ENCODE measurements around the gene HDGFL3. TPM values are rescaled to one million over a fixed set of nuclear protein-coding genes. Genes with fewer than 3 reads are reported as not detected.
"Not testable (repeated sequence)": the region's sequence is repeated elsewhere in the genome, so short reads cannot be mapped to it uniquely, and the experiment has no call there.

The HDGFL3 gene
- total RNA-seq, 1 donor: 6.5 TPM

DNA sequence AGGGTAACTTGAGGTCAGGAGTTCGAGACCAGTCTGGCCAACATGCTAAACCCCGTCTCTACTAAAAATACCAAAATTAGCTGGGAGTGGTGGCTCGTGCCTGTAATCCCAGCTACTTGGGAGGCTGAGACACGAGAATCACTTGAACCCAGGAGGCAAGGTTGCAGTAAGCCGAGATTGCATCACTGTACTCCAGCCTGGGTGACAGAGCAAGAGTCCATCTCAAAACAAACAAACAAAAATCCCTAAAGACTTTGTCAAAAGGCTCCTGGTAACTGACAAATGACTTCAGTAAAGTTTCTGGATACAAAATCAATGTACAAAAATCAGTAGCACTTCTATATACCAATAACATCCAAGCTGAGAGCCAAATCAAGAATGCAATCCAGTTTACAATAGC, 38.0 kb downstream of the HDGFL3 start:
- not testable (repeated sequence) for H3K27me3 ChIP-seq (ENCODE audit: insufficient read depth, low read length); H3K4me1 ChIP-seq (ENCODE audit: insufficient read depth, low read length)

DNA sequence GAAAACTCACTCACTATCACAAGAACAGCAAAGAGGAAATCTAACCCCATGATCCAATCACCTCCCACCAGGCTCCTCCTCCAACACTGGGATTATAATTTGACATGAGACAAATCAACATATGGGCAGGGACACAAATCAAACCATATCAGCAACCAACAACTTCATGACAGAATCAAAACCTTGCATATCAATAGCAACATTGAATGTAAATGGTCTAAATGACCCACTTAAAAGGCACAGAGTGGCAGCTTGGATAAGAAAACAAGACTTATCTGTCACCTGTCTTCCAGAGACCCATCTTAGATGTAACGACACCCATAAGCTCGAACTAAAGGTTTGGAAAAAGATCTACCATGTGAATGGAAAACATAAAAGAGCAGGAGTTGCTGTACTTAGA, 40.8 kb downstream of the HDGFL3 start:
- H3K4me1 ChIP-seq (ENCODE audit: insufficient read depth, low read length): no peaks in the 10 kb centered on the region
- peaks cover 10% of the 10 kb centered on the region for H3K9me3 ChIP-seq (ENCODE audit: low read depth, low read length)
- no peaks in the 10 kb centered on the region for H3K27me3 ChIP-seq (ENCODE audit: insufficient read depth, low read length)
- H3K4me3 ChIP-seq (ENCODE audit: low read length): no peak overlapping the region

More for the DNA sequence above, 38.0 kb downstream of the HDGFL3 start:
- not testable (repeated sequence) for H3K9me3 ChIP-seq (ENCODE audit: low read depth, low read length); H3K4me3 ChIP-seq (ENCODE audit: low read length)

DNA sequence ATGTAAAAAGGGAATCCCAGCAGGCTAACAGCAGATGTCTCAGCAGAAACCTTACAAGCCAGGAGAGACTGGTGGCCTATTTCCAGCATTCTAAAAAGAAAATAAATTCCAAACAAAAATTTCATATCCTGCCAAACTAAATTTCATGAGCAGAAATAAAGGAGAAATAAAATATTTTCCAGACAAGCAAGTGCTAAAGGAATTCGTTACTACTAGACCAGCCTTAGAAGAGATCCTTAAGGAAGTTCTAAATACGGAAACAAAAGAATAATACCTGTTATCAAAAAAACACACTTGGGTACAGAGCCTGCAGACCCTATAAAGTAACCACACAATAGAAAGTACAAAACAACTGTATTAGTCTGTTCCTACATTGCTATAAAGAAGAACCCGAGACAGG, 41.4 kb downstream of the HDGFL3 start:
- H3K27me3 ChIP-seq (ENCODE audit: insufficient read depth, low read length): no peaks in the 10 kb centered on the region
- no peak overlapping the region for H3K4me3 ChIP-seq (ENCODE audit: low read length)
- H3K9me3 ChIP-seq (ENCODE audit: low read depth, low read length): peaks cover 10% of the 10 kb centered on the region
- no peaks in the 10 kb centered on the region for H3K4me1 ChIP-seq (ENCODE audit: insufficient read depth, low read length)

DNA sequence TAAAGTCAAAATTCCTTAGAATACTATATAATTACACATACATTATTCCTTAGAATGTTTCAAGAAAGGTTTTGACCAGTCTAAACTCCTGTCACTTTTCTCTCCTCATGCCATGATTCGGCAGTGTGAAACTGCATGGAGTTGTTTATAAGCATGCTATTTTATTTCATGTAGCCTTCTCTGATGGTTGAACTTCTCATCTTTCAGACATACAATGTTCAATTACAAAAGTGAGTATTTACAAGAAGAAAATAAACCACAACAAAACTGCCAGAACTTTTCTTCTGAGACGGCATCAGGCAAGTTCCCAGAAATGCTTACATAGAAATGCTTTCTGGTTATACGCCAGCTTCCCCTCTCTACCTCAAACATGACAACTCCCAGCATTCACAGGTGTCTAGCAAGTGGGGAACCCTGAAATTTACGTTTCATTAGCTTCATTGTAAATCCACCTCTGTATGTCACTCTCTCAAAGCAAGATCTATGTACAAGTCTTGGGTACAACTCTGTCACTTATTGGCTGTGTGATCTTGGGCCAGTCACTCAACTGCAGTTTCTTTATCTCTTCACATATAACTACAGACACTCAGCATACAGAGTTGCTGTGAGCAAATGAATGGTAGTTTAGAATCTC, 42.7 kb downstream of the HDGFL3 start:
- peaks cover 10% of the 10 kb centered on the region for H3K9me3 ChIP-seq (ENCODE audit: low read depth, low read length)
- H3K4me1 ChIP-seq (ENCODE audit: insufficient read depth, low read length): no peaks in the 10 kb centered on the region
- no peak overlapping the region for H3K4me3 ChIP-seq (ENCODE audit: low read length)
- no peaks in the 10 kb centered on the region for H3K27me3 ChIP-seq (ENCODE audit: insufficient read depth, low read length)

DNA sequence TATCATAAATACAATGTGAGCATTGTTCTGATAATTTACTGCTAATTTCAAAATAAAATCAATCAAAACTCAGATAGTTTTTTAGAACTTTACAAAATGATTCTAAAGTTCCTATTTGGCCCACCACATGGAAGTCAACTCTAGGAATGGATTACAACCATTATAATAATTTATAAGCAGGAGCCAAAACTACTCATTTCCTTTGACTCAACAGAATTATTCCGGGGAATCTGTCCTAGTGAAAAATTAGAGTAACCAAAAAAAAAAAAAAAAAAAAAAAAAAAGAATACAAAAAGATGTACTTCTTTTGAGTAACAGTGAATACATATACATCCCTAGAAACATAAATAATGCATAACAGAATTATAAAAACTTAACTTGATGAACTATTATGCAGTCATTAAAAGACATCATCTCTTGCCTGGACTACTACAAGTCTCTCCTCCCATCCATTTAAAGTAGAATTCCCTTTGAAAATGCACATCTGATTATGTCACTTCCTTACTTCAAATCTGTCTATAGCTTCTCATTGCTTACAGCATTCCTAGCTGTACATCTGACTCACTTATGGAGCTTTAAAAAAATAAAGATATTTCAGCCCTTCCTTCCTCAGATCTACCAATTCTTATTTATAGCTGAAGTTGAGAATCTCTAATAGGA, 43.4 kb downstream of the HDGFL3 start:
- H3K4me3 ChIP-seq (ENCODE audit: low read length): no peak overlapping the region
- H3K9me3 ChIP-seq (ENCODE audit: low read depth, low read length): peaks cover 10% of the 10 kb centered on the region
- no peaks in the 10 kb centered on the region for H3K4me1 ChIP-seq (ENCODE audit: insufficient read depth, low read length)
- H3K27me3 ChIP-seq (ENCODE audit: insufficient read depth, low read length): no peaks in the 10 kb centered on the region

DNA sequence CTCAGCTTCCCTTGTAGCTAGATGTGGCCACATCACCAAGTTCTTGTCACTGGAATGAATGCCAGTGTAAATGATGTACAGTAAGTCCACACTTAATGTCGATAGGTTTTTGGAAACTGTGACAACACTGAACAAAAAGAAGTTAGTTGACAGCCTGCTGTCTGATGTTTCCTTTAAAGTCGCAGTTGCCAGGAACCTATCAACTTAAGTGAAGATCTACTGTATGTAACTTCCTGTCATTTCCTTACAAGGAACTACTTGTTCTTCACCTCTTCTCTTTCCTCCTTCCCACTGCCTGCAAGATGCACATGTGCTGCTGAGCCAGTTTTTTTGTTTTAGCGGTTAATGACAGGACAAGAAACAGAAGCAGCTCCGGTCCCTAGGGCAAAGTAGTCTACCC, 44.6 kb downstream of the HDGFL3 start:
- Histone ChIP-seq H3K4me1 (ENCODE audit: insufficient read depth, low read length) (no peaks in the 10 kb centered on the region), H3K27me3 (ENCODE audit: insufficient read depth, low read length) (no peaks in the 10 kb centered on the region), H3K9me3 (ENCODE audit: low read depth, low read length) (peaks cover 10% of the 10 kb centered on the region), H3K4me3 (ENCODE audit: low read length) (no peak overlapping the region)

DNA sequence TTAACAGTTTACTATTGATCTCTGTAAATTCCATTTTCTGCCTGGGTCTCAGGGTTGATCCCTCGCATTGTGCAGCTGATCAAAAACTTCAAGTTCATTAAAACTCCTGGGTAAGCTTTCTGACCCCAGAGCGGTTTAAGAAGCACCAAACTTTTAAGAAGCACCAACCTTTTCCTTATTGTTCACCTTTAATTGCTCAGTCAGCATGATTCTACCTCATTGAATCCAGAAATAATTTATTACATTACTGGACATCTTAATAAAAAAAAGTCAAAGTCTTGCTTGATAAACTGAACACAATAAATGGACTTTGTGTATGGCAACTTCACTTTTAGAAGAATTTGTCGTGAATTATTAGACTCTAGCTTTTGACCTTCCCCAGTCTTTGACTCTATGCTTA, 46.9 kb downstream of the HDGFL3 start:
- Histone ChIP-seq H3K4me1 (ENCODE audit: insufficient read depth, low read length) (no peaks in the 10 kb centered on the region), H3K27me3 (ENCODE audit: insufficient read depth, low read length) (no peaks in the 10 kb centered on the region), H3K4me3 (ENCODE audit: low read length) (no peak overlapping the region), H3K9me3 (ENCODE audit: low read depth, low read length) (no peaks in the 10 kb centered on the region)

DNA sequence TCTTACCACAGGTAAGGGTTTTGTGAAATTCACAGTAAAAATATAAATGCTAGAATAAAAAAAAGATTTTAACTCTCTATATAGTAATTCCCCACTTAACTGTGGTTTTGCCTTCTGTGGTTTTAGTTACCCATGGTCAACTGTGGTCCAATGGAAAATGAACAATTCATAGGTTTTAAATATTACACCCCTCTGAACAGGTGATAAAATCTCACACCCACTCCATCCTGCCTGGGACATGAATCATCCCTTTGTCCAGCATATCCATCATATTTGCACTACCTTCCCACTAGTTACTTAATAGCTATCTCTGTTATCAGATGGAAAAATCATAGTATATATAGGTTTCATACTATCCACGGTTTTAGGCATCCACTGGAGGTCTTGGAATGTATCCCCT, 49.2 kb downstream of the HDGFL3 start:
- H3K27me3 ChIP-seq (ENCODE audit: insufficient read depth, low read length): no peaks in the 10 kb centered on the region
- H3K4me3 ChIP-seq (ENCODE audit: low read length): no peak overlapping the region
- no peaks in the 10 kb centered on the region for H3K4me1 ChIP-seq (ENCODE audit: insufficient read depth, low read length)
- H3K9me3 ChIP-seq (ENCODE audit: low read depth, low read length): no peaks in the 10 kb centered on the region

DNA sequence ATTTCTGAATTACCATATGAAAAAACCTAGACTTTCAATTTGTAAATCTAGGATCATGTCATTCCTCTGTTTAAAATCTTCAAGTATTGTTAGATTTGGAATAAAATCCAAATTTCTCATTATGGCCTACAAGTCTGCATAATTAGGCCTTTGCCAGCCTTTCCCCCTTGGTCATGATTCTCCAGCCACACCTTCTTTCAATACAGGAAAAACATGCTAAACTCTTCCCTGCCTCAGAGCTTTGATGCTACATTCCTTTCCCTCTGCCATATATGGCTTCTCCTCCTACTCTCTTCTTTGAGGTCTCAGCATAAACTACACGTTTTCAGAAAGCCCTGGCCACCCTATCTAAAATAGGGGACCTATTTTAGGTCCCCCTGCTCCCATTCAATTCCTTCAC, 51.7 kb downstream of the HDGFL3 start:
- Histone ChIP-seq H3K4me1 (ENCODE audit: insufficient read depth, low read length) (no peaks in the 10 kb centered on the region), H3K27me3 (ENCODE audit: insufficient read depth, low read length) (no peaks in the 10 kb centered on the region), H3K4me3 (ENCODE audit: low read length) (no peak overlapping the region), H3K9me3 (ENCODE audit: low read depth, low read length) (no peaks in the 10 kb centered on the region)

DNA sequence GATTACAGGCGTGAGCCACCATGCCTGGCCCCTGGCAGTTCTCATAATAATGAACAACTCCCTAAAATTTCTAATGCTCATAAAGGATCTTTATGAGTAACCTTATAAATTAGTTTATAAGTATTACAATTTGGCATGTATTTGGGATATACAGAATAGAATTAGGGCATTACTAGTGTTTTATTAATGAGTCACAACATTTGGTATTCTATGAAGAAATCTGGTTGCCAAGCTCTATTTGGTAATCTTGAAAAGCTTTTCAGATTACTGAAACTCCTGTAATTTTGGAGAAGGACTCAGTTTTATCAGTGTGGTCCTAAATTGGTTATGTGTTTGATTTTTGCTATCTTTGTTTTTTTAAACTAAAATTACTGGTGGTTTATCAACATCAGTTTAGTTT, 54.3 kb downstream of the HDGFL3 start:
- H3K4me1 ChIP-seq (ENCODE audit: insufficient read depth, low read length): no peaks in the 10 kb centered on the region

DNA sequence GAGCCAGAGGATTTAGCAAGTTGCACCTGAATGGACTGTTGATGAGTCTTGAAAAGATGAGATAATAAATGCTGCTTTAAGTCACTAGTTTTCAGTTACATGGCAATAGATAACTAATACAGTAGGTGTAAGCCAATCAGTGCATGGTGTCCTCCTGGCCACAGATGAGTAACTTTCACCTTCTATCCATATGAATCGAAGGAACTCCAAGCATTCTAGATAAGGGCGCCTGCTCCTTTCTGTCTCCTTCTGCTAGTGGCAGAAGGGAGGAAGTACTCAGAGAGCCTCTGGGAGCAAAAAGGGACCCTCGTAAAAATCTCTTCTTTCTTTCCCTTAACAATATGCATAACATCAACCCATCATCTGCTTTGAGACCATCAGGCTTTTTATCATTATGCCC, 62.9 kb downstream of the HDGFL3 start:
- H3K9me3 ChIP-seq (ENCODE audit: low read depth, low read length): no peaks in the 10 kb centered on the region
- no peak overlapping the region for H3K4me3 ChIP-seq (ENCODE audit: low read length)
- H3K4me1 ChIP-seq (ENCODE audit: insufficient read depth, low read length): no peaks in the 10 kb centered on the region
- H3K27me3 ChIP-seq (ENCODE audit: insufficient read depth, low read length): no peaks in the 10 kb centered on the region

More for the DNA sequence above, 54.3 kb downstream of the HDGFL3 start:
- Histone ChIP-seq H3K9me3 (ENCODE audit: low read depth, low read length) (no peaks in the 10 kb centered on the region), H3K27me3 (ENCODE audit: insufficient read depth, low read length) (no peaks in the 10 kb centered on the region), H3K4me3 (ENCODE audit: low read length) (no peak overlapping the region)

DNA sequence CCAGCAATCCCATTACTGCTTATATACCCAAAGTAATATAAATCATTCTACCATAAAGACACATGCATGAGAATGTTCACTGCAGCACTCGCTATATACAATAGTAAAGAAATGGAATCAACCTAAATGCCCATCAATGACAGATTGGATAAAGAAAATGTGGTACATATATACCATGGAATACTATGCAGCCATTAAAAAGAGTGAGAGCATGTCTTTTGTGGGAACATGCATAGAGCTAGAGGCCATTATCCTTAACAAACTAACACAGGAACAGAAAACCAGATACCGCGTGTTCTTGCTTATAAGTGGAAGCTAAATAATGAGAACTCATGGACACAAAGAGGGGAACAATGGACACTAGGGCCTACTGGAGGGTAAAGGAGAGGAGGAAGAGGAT, 65.5 kb downstream of the HDGFL3 start:
- H3K4me1 ChIP-seq (ENCODE audit: insufficient read depth, low read length); H3K27me3 ChIP-seq (ENCODE audit: insufficient read depth, low read length); H3K9me3 ChIP-seq (ENCODE audit: low read depth, low read length); H3K4me3 ChIP-seq (ENCODE audit: low read length): not testable (repeated sequence)

DNA sequence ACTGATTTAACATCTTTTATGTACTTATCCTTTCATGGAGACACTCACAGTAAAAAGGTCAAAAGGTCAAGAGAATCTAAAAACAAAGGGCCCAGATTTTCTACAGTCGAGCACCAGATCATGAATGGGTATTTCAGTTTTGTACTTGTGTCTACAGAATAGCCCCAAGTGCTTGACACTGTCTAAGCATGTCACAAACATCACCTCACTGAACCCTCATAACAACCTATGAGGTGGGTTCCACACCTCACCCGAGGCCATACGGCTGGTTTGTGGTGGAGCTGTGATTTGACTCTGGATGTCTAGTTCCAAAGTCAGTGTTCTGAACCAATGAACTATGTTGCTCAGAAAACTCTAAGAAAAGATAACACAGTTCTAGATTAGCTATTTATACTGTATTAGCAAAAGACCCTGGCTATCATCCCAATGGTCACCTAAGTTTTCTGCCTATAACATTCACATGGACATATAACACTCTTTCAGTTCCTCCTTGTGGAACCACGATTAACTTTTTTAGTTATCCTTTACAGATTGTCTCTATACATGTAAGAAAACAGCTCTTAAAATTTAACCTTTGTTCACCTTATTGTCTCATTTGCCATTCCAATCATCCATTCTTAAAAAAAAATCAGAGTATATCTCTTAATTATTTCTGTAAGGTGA, 74.6 kb downstream of the HDGFL3 start:
- Histone ChIP-seq H3K9me3 (ENCODE audit: low read depth, low read length) (no peaks in the 10 kb centered on the region), H3K4me1 (ENCODE audit: insufficient read depth, low read length) (no peaks in the 10 kb centered on the region), H3K4me3 (ENCODE audit: low read length) (no peak overlapping the region), H3K27me3 (ENCODE audit: insufficient read depth, low read length) (no peaks in the 10 kb centered on the region)

DNA sequence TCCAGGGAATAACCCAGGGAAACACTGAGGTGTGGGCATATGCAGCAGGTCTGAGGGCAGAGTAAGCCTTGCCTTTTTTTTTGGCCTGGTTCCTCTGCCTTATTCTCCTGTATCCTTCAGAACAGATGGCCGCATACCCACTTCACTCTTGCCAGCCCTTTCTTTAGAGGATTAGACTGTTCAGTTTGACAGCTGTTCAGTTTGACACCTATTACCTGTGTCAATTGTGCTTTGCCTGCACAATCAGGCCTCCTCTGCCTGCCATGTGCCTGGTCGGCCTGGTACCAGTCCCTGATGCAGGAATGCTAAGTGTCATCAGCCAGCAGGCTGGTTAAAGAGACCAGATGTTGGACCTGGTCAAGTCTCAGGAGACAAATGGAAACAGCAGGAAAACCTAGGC, 77.8 kb downstream of the HDGFL3 start:
- Histone ChIP-seq H3K4me3 (ENCODE audit: low read length) (no peak overlapping the region), H3K4me1 (ENCODE audit: insufficient read depth, low read length) (no peaks in the 10 kb centered on the region), H3K27me3 (ENCODE audit: insufficient read depth, low read length) (no peaks in the 10 kb centered on the region), H3K9me3 (ENCODE audit: low read depth, low read length) (no peaks in the 10 kb centered on the region)

DNA sequence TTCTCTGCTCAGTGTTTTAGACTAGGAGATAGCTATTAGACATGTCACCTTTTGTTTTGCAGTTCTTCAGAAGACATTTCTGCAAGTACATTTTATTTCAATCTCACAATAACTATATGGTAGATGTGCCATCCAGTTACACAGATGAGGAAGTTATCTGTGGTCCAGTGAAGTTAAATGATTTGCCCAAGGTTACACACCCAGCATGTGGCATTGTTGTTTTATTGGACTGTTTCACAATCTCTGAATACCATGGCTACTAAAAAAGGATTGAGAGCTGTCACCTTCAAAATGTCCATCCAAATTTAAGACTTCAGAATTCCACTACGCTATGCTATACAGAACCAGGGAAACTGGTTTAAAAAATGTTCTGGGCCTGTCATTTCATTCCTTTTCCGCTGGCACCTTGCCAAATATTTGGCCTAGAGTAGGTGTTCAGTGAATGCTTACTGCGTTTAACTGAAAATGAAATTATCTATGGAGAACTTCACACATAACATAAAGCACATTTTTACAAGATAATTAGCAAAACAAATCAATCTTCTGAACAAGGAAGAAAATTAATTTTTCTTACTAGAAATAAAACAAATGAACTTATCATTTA, 80.0 kb downstream of the HDGFL3 start:
- Histone ChIP-seq H3K4me1 (ENCODE audit: insufficient read depth, low read length) (no peaks in the 10 kb centered on the region), H3K9me3 (ENCODE audit: low read depth, low read length) (no peaks in the 10 kb centered on the region), H3K4me3 (ENCODE audit: low read length) (no peak overlapping the region), H3K27me3 (ENCODE audit: insufficient read depth, low read length) (no peaks in the 10 kb centered on the region)
